Fibroblast of mammary gland (primary cell): ENCODE data around the gene GTF2IRD1.
A peak's percentile ranks its signal among the peaks of the same experiment; 100 is the strongest.
"Not testable (repeated sequence)": the region's sequence is repeated elsewhere in the genome, so short reads cannot be mapped to it uniquely, and the experiment has no call there.

Source experiments
- DNase-seq: peaks from one replicate; pipeline ENCODE4 v3.0.0-alpha.2; 2010; ENCODE audit warnings: low read depth
- H3K4me3 ChIP-seq: 2 replicates; pipeline ENCODE4 v1.5.1; 2011; ENCODE audit warnings: low read depth, mild to moderate bottlenecking, low read length, moderate library complexity; ENCODE audit not compliant: control insufficient read depth
- CTCF ChIP-seq: conservative IDR thresholded peaks from 2 replicates; pipeline ENCODE4 v1.5.1; 2011; ENCODE audit warnings: low read depth, low read length, inconsistent platforms; ENCODE audit not compliant: control insufficient read depth, insufficient read depth

The GTF2IRD1 gene

GRCh38 chr7:74627661-74628411, 174.1 kb downstream of the GTF2IRD1 start:
- DNase-seq = peak; percentile 62
- no peak overlapping the region for H3K4me3 ChIP-seq
- no peak for TF ChIP-seq CTCF

- no peak for DNase-seq
- TF ChIP-seq CTCF = no peak
These were observed 178.8 kb downstream of the GTF2IRD1 start for GRCh38 chr7:74632505-74632904.

GRCh38 chr7:74633451-74633921, 179.8 kb downstream of the GTF2IRD1 start:
- no peak overlapping the region for H3K4me3 ChIP-seq
- no peak for DNase-seq
- TF ChIP-seq CTCF = no peak

More at GRCh38 chr7:74632505-74632904, 178.8 kb downstream of the GTF2IRD1 start:
- H3K4me3 ChIP-seq = no peak overlapping the region

GRCh38 chr7:74637745-74638144, 184.0 kb downstream of the GTF2IRD1 start:
- no peak overlapping the region for H3K4me3 ChIP-seq
- TF ChIP-seq CTCF = no peak
- DNase-seq = no peak

- H3K4me3 ChIP-seq = peak overlapping the region; percentile 17
- peak; percentile 18 for DNase-seq
These were observed 196.3 kb downstream of the GTF2IRD1 start for GRCh38 chr7:74650055-74650454.

GRCh38 chr7:74650493-74651132, 196.9 kb downstream of the GTF2IRD1 start:
- DNase-seq, H3K4me3 ChIP-seq: not testable (repeated sequence)

- not testable (repeated sequence) for DNase-seq, H3K4me3 ChIP-seq
These were observed 197.4 kb downstream of the GTF2IRD1 start for GRCh38 chr7:74651133-74651504.
